Hematopoietic multipotent progenitor cell treated with erythropoietin and hydrocortisone succinate and interleukin-3 and kit ligand, for 8 days (in vitro differentiated cells): ENCODE measurements around the gene TKT.

ENCODE experiments used
- DNase-seq: peaks from one replicate; pipeline ENCODE4 v3.0.0-alpha.2; 2015

Gene TKT

DNA sequence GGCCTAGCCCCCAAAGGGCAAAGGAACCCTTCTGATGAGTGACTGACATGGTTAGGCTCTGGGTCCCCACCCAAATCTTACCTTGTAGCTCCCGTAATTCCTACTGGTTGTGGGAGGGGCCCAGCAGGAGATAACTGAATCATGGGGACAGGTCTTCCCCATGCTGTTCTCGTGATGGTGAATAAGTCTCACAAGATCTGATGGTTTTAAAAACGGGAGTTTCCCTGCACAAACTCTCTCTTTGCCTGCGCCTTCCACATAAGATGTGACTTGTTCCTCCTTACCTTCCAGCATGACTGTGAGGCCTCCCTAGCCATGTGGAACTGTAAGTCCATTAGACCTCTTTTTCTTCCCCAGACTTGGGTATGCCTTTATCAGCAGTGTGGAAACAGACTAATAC, 16.9 kb downstream of the TKT start:
- DNase-seq: no peak

DNA sequence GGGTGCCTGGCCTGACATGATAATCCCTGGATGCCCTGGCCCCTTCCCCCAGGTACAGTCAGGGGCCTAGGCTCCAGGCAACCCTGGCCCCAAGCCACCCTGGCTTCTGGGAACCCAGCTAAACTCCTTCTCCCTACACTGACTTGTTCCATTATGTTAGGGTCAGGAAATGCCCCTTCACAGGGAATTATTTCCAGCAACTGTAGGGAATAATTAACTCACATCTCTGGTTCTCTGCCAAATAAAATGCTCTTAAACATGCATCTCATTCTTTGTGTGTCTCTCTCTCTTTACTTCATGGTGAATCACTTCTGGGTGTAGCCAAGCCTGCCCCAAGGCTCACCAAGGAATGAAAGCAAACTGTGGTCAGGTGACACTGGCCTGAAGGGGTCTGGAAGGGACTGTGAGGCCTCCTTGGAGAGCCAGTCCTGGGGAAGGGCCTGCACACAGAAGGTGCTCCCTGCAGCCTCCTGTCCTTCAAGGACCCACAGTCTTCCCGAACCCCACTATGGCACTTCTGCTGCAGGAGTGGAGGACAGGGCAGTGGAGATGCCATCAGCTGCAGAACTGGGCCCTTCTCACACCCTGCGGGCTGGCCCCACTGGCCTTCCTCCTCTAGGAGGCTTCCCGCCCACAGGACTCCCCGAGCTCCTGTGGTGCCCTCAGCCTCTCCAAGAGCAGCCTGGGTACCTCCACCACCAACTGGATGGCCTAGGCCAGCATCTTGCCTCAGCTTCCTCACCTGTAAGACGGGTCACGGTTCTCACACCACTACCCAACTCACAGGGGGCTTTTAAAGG, 17.6 kb downstream of the TKT start:
- DNase-seq: peak; percentile 34

DNA sequence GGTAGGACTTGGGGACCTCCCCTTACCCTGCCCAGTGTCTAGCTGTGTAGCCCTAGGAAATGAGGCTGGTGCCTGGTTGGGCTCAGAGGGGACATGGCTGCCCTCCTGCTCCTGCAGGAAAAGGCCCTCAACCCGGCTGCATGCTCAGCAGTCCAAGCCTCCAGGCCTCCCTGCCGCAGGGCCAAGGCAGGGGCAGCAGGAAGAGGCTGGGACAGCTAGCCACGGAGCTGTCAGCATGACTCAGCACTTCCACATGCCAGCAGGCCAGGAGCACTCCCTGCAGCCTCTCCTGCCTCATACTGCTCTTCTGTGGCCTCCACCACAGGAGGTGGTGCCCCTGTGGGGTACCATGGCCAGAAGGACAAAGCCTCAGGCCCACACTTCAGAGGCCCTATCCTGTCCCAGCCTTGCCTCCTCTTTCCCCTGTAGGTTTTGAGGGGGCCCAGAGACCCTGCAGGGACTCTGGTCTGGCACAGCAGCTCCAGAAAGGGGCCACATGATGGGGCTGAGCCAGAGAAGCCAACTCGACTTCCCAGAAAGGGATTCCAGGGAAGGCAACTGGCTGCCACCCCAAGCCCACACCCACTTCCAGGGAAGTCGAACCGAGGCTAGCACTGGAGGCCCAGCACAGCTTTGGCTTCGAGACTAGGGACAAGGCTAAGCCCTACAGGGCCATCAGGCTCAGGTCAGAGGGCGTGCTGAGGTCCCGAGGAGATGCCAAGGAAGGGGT, 19.5 kb downstream of the TKT start:
- peak; percentile 81 for DNase-seq

DNA sequence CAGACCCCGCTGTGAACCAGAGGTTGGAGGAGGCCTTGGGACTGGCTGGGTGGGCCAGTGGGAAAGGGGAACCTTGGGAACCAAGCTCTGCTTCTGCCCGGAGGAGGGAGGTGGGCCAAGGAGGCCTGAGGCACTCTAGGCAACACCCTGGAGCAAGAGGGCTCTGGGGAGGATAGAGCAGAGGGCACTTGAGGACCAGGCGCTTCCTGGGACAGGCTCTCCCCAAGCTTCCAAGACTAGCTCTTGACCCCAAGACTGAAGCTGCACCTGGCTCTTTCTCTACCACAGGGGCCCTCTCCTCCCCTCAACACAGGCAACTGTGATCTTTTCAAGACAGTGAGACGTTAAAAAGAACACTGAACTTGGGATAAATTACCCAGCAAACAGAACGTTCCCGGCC, 20.3 kb downstream of the TKT start:
- no peak for DNase-seq

DNA sequence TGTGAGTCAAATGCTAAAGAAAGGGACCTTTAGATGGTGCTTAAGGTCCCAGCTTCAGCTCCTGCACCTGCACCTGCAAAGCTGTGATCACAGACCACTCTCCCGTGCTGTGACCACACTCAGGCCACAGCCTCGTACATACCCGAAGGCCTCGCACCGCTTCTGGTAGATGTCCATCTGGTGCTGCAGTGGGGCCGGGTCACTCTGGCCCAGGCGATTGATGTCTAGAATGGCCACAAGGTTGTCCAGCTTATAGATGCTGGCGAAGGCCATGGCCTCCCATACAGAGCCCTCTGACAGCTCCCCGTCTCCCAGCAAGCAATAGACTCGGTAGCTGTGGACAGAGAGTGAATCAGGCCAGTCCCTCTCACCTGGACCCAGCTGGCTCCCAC, 21.0 kb downstream of the TKT start:
- no peak for DNase-seq

DNA sequence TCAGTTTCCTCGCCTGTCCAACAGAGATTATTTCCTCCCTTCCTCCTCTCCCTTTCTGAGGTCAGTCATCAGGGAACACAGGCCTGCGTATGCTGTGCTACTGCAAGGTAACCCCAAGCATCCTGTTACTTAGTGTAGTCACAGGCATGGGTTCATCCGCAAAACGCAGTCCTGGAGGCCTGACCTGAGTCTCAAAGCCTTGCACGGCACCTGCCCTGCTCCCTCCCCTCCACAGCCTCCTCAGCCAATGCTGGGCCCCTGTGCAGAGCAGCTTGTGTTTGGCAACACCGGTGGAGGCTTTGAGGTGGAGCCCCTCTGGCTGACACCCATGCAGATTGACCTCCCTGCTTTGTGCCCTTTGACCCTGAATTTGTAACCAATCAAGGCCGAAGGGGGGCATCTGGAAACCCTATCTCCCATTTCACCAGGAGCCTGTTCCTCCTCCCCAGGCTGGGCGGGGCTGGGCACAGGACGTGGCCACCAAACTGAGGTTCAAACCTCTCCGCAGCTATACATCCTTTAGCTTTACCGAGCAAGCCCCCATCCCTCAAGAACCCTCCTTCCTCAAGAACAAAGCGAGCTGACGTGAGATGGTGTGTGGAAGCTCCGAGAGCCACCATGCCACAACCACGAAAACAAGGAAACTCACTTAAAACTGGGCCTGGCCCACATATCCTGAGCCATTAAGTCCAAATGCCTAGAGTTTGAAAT, 21.5 kb downstream of the TKT start:
- no peak for DNase-seq

DNA sequence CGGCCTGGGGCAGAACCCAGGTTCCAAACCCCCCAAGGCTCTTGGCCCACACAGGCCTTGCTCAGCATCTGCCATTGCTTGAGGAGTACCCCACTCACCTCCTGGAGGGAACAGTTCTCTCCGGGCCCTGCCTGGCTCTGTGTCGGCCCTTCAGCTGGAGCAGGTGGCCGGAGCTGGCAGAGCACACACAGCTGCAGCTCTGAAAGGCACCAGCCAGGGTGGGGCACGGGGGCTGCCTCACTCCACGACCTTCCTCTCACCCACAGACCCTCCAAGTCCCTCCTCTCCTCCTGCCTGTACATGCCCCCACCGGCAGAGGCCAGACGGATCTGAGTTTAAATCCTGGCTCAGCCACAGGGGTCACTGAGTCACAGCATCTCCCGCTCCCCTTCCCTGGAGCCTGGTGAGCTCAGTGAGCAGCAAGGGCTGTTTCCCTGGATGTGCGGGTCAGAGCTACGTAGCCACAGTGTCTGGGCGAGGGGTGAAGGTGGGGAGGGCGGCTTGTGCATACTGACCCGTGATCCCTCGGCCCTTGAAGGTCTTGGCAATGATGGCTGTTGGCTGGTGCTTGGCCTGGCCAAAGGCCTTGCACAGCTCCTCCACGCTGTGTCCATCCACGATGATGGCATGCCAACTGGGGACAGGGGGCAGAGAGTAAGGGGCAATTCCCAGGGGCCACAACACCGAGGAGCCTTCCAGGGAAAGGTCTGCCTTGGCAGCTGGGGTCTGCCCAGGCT, 23.0 kb downstream of the TKT start:
- DNase-seq: no peak

DNA sequence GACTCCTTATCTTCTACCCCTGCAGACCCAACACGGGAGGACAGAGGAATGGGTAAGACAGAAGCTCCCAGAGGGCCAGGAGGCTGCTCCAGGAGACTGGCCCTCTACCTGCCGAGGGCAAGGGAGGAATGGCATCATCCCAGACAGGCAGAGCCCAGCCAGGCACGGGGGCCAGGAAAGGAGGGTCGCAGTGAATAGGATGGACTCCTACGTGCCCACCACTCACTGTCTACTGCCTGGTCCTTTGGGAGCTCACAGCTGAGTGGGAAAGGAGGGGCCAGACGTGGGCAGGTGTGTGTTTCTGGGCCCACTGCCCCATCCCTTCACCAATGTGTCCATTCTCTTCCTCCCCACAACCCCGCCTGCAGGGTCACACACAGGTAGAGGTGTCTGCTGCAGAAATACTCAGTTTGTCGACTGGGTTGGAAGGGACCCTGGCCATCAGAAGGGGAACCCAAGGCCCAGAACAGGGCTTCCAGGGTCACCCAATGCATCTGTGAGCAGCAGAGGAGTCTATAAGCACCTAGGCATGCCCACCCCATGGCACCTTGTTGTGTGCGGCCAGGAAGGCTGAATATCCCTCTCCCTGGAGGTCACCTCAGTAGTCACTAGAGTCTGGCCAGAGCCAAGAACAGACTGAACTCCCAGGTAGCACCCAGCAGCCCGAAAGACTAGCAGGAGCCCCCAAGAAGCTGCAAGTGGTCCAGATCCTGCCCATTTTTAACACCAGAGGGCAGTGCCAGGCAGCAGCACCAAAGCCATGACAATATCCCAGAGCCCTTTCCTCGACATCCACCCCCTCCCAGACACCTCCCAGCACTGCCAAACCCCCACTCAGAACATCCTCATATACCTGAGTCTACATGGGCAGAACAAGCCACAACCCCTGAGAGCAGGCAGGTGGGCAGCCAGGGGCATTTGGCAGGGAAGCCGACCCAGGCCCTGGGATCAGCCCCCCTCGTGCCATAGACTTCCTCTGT, 24.0 kb downstream of the TKT start:
- DNase-seq: no peak

DNA sequence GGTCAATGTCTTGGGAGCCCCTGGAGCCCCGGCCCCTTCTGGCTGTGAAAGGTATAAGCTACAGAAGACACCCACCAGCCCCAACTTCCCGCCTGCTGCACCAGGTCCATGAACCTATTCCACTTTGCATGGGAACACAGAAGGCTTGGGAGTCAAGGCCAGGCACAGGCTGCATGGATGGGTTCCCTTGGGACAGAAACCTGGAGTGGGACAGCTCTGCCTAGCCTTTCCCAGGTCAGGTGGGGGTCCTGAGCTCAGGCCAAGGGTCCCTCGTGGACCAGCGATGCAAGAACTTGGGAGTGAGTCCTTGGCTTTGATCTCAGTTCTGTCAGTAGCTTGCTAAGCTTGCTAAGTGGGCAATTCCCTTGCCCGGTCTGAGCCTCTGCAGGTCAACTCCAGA, 25.0 kb downstream of the TKT start:
- DNase-seq: no peak

DNA sequence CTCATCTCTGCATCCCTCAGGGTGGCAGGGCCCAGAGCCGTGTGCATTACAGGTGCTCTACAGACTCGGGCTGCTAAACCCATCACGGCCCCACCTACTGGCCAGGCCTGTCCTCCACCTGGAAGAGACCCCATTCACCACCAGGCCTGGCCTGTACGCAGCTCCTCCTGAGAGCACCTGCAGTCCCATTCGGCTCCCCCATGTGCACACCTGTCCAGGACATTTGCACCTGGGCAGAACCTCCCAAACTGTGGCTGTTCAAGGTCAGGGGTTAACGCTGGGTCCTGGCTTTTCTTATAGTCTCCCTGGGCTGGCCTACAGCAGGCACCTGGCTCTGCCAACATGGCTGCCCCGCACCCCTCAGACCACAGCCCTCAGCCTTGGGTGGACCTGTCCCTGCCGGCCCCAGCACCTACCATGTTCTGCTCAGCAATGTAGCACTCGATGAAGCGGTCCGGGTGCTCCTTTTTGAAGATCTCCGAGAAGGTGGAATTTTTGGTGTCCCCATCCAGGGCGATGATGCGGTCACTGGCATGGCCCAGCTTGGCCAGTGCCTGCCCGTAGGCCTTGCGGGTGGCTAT, 25.7 kb downstream of the TKT start:
- no peak for DNase-seq

DNA sequence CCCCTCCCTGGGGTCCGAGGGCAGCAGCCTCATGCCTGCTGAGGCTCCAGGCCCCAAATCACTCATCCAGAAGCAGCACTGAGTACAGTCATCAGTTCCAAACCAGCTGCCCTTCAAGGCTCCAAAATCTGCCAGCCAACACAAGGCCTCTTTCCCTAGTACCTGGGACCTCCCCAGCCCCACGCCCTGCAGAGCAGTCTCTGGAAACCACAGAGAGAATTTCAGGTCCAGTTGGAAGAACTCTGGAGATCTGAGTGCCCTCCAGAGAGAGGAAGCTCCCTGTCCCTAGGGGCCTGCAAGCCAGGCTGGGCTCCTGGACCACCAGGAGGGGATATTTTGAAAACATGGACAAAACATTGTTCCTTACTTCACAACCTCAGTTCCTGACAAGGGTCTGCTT, 26.2 kb downstream of the TKT start:
- DNase-seq: no peak

DNA sequence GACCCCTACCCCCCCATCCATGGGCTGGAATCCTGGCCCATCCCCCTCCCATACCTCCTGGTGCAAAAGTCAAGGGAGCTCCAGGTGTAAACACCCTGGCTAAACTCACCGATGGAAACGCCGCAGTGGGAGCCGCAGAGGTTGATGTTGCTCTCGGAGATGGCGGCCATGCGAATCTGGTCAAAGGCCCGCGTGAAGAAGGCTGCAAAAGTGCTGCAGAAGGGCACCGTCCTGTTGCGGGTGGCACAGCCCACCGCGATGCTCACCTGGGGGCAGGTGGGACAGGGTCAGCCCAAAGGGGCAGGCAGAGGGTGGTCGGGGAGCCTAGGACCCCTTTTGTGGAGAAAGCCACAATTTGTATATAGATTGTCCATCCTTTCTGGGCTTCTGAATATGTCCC, 26.7 kb downstream of the TKT start:
- DNase-seq: no peak

DNA sequence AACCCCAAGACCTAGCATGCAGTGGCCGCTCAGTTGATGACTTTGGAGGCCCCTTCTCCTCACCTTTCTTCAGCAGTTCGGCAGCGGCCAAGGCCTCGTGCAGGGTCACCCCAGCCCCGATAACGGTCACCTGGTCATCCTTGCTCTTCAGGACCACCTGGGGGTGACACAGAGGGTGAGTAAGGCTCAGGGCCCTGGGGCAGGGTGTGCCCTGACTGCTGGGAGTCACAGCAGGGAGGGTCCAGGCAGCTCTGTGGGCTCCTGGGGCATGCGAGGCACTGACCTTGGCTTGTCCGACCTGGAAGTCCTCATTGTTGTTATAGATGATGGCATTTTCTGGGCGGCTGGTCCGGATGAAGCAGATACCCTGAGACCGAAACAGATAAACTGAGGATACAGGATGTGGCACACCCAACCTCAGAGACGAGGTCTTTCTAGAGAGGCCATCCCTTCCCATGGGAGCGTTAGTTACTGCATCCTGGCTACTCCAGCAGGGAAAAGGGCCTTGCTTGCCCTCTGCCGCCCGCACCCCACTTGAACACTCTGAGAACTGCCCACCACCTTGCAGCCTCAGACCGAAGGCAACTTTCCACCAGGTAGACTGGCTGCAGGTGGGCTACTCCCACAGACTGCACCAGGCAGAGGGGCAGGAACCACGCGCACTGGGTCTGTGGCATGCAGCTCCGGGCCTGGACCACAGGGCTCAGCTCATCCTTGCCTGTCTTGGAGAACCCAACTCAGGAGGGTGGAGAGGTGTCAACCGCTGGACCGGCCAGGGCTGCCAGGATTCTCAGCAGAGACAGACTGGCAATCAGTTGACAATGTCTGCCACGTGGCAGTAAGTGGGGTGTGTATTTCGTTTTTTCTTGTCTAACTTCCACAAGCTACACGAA, 27.6 kb downstream of the TKT start:
- no peak for DNase-seq

DNA sequence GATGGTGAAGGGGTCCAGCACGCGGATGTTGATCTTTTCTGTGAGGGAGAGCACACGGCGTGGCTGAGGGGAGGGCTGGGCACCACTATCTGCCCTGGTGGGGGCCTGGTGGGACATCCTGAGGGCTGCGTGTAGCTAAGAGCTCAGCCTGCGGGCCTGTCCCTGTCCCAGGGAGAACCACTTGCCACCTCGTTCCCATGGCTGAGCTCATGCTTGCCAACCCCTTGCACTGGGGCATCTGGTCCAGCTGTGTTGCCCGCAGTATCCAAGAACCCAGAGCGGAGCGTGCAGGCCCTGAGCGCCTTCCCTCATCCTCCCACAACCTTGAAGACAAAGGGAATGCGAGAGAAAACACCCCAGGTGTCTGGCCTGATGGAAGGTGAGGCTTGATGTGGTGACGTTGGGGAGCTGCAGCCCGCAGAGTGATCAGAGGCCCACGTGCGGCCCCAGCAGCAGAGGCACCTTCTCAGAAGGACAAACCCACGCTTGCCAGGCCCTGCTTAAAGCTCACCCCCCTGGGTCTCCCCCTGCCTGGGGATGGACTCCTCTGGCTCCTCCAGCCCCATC, 28.9 kb downstream of the TKT start:
- DNase-seq: no peak

DNA sequence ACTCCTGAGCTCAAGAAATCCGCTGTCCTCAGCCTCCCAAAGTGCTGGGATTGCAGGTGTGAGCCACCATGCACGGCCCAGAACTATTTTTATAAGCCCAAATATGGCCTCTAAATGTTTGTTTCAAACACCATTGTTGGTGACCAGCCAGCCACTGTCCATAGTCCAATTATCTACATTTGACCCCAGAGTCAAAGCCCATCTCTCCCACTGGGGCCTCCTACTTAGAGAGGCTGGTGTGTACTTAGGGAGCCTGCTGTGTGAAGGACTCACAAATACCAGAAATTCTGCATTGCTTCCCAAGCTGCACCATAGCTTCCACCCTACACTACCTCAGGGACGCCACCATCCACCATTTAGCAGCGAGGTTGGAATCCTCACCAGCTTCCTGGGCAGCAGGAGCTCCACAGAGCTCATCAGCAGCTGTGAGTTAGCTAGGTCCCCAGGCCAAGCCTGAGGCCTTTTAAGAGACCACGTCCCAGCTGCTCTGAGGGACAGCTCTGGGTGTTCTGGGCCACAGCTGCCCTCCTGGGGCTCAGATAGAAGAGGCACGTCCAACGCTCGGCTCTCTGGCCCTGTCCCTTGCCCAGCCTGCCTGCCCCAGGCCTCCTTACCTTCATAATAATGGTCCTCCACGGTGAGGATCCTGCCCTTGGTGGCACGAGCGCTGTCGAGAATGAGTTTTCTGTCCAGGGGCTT, 29.5 kb downstream of the TKT start:
- DNase-seq: no peak

DNA sequence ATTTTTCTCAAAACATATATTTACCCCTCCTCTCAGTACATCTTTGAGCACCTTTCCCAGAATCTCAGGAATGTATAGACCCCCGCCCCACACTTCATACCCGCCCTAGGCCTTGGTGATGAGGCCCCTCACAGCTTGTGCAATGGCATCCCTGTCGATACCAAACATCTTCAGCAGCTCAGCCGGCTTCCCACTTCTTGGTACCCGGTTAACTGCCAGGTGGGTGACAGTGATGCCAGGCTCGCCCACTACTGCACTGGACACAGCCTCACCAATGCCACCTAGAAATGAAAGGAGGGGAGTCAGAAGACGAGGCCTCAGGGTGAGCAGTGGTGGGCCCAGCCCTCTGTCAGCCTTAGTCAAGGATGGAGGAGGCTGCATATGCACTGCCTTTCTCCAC, 30.2 kb downstream of the TKT start:
- no peak for DNase-seq

DNA sequence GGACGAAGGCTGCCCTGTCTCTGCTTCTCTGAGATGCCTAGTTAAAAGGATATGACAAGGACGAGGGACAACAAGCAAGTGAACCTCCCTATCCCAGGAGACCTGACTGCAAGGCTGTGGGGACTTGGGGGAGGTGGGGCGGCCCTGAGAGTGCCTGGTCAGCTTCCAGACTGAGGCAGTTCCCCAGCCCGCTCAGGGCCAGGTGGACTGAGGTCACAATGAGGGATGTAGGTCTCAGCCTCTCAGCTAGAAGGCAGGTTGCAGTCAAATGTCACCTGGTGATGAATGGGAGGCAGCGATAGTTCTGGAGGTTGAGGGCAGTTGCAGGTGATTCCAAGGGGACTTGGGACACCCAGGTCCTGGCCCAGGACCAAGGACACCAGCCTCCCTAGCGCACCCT, 30.6 kb downstream of the TKT start:
- no peak for DNase-seq

DNA sequence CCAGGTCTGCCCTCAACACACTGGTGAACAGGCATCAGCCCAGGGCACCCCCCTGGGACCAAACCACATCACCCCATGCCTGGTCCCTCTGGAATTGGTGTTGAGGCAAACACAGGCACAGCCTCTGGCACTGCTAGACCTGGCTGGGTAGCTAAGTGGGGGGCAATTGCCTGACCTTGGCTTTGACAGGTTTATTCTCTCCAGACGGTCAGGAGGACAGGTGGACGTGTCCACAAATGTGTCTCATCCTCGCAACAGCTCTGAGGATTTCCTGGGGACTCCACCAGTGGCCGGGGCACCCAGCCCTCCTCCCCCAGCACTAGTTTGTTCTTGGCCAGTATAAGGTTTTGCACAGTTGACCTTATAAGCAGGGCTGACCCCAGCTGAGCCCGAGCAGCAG, 31.3 kb downstream of the TKT start:
- DNase-seq: no peak

DNA sequence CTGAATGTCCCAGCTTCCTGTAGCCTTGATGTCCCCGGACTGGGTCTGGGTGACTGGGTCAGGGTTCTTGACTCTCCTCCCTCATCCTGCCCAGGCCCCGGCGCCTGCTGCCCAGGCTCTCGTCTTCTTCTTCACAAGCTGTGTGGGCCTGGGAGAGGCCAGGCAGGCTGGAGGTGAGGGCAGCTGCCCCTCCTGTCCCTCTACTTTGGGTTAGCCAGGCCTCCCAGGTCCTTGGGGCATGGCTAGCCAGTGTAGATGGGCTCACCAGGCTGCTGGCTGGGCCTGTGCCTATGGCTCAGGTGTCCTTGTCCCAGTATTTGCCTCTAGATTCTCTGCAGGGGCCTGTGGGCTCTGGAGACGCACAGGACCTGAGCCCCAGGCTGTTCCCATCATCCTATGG, 31.8 kb downstream of the TKT start:
- no peak for DNase-seq

DNA sequence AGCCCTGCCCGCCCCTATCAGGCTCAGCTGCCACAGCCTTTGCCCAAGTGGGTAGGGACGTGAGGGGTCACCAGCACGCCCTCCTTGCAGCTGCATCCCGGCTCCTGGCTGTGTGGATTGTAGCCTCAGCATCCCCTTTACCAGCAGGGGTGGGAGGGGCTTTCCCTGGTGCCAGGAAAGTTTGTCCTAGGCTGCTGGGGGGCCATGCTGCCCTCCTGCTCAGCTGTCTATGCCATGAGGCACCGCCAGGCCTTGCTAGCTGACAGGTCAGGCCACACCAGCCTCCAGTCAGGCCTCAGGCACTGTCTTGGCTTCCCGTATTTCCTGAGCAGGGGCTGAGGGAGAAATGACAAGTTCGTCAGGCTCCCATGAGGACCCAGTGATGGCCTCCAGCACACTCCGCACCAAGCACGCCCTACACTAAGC, 32.3 kb downstream of the TKT start:
- no peak for DNase-seq
